ENCODE measurements around the gene UST. TPM values are rescaled to one million over a fixed set of nuclear protein-coding genes. Genes with fewer than 3 reads are reported as not detected.

The UST gene
- total RNA-seq, 4 donors from 2014 or later, result 2.9 to 12.0 (median 5.7) TPM

GRCh38 chr6:148984531-148985056, 237.8 kb downstream of the UST start:
- H3K4me1 ChIP-seq, result no peaks in the 10 kb centered on the region
- no peak overlapping the region for H3K4me3 ChIP-seq
- no peak for TF ChIP-seq POLR2A (IDR thresholded peaks at IDR 0.05)
- TF ChIP-seq, protein P1, sequence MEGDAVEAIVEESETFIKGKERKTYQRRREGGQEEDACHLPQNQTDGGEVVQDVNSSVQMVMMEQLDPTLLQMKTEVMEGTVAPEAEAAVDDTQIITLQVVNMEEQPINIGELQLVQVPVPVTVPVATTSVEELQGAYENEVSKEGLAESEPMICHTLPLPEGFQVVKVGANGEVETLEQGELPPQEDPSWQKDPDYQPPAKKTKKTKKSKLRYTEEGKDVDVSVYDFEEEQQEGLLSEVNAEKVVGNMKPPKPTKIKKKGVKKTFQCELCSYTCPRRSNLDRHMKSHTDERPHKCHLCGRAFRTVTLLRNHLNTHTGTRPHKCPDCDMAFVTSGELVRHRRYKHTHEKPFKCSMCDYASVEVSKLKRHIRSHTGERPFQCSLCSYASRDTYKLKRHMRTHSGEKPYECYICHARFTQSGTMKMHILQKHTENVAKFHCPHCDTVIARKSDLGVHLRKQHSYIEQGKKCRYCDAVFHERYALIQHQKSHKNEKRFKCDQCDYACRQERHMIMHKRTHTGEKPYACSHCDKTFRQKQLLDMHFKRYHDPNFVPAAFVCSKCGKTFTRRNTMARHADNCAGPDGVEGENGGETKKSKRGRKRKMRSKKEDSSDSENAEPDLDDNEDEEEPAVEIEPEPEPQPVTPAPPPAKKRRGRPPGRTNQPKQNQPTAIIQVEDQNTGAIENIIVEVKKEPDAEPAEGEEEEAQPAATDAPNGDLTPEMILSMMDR (IDR thresholded peaks at IDR 0.05), result no peak
- intact Hi-C loops (cut with DNase I), result no loop called here
- DNase-seq, result no peak
- H3K27ac ChIP-seq, result no peak overlapping the region
- no peaks in the 10 kb centered on the region for H3K27me3 ChIP-seq
- 75 to 92% methylated on average over 3 to 4 of the region's 4 CpGs for WGBS, 2 donors
- no peaks in the 10 kb centered on the region for H3K9me3 ChIP-seq
- no peaks in the 10 kb centered on the region for H3K36me3 ChIP-seq

DNA sequence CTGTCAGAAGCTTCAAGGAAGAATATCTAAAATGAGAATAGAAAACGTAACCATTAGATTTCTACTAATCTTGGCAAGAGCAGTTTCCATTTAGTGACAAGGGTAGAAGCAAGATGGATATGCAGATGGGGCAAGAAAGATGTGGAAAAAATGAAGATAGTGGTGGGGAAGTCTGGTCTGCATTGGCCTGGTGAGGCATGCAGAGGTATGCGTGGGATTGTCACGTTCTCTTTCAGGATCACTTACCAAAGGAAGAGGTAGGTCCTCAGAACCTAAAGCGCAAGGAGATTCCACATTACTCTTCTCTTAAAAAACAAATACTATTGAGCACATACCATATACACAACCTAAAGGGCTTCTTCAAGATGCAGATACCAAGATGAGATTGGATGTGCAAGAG, 238.7 kb downstream of the UST start:
- intact Hi-C loops (cut with DNase I), result no loop called here
- Histone ChIP-seq H3K27me3 (no peaks in the 10 kb centered on the region), H3K36me3 (no peaks in the 10 kb centered on the region), H3K4me3 (no peak overlapping the region), H3K9me3 (no peaks in the 10 kb centered on the region), H3K27ac (no peak overlapping the region), H3K4me1 (no peaks in the 10 kb centered on the region)
- WGBS, 2 donors, result 95 to 96% methylated on average over 4 of the region's 4 CpGs
- DNase-seq, result no peak
- TF ChIP-seq POLR2A (IDR thresholded peaks at IDR 0.05), result no peak
- TF ChIP-seq, protein P1 (IDR thresholded peaks at IDR 0.05), result no peak

GRCh38 chr6:148986608-148987007, 239.8 kb downstream of the UST start:
- no peak overlapping the region for H3K27ac ChIP-seq
- WGBS, 2 donors, result 95% methylated on average over 3 of the region's 3 CpGs

DNA sequence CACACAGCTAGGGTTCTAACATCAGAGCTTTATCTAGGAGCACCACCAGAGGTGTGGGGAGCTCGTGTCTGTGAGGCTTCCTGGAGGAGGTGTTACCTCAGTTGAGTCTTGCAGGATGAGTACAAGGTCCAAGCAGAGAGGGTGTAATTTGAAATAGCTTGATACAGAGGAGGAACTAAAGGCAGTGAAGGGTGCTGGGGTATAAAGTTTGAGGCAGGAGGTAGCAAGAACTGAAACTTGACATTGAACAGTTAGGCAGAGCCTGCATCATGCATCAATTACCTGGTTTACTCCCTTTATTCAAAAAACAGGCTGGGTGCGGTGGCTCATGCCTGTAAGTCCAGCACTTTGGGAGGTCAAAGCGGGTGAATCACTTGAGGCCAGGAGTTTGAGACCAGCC, 241.2 kb downstream of the UST start:
- Histone ChIP-seq H3K27ac (no peak overlapping the region), H3K4me1 (no peaks in the 10 kb centered on the region), H3K36me3 (no peaks in the 10 kb centered on the region), H3K27me3 (no peaks in the 10 kb centered on the region), H3K4me3 (no peak overlapping the region), H3K9me3 (no peaks in the 10 kb centered on the region)
- intact Hi-C loops (cut with DNase I), result no loop called here
- no peak for DNase-seq
- TF ChIP-seq, protein P1 (IDR thresholded peaks at IDR 0.05), result no peak
- no peak for TF ChIP-seq POLR2A (IDR thresholded peaks at IDR 0.05)
- WGBS, 2 donors, result 69 to 86% methylated on average over 3 of the region's 3 CpGs

More at GRCh38 chr6:148986608-148987007, 239.8 kb downstream of the UST start:
- Histone ChIP-seq H3K4me3 (no peak overlapping the region), H3K36me3 (no peaks in the 10 kb centered on the region), H3K9me3 (no peaks in the 10 kb centered on the region), H3K4me1 (no peaks in the 10 kb centered on the region), H3K27me3 (no peaks in the 10 kb centered on the region)
- TF ChIP-seq, protein P1 (IDR thresholded peaks at IDR 0.05), result no peak
- DNase-seq, result no peak
- intact Hi-C loops (cut with DNase I), result no loop called here

DNA sequence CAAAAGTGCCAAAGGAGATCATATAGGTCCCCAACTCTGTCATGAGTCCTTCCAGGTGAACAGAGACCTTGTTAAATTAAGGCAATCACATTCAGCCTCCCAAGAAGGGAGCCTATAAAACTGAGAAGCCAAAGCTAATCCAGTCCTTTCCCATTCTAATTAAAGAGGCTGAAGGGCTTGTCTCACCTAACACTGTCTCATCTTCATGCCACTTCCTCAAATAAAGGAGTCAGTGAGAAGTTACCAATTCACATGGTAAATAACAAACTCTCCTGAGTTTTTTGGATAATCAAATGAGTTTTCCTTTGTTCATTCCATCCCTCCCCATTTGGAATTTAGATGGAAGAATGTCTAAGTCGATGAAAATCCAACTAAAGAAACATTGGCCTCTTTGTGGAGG, 242.8 kb downstream of the UST start:
- Histone ChIP-seq H3K36me3 (no peaks in the 10 kb centered on the region), H3K27me3 (no peaks in the 10 kb centered on the region), H3K4me3 (no peak overlapping the region), H3K4me1 (no peaks in the 10 kb centered on the region), H3K27ac (no peak overlapping the region), H3K9me3 (no peaks in the 10 kb centered on the region)
- DNase-seq, result no peak
- 72 to 87% methylated on average over 1 of the region's 1 CpG for WGBS, 2 donors
- TF ChIP-seq POLR2A (IDR thresholded peaks at IDR 0.05), result no peak
- TF ChIP-seq, protein P1 (IDR thresholded peaks at IDR 0.05), result no peak
- intact Hi-C loops (cut with DNase I), result no loop called here

All from esophagus squamous epithelium (tissue), 5 donors.